Measurements from ENCODE around the gene ADTRP. TPM values are rescaled to one million over a fixed set of nuclear protein-coding genes. Genes with fewer than 3 reads are reported as not detected.

Gene ADTRP
- total and polyA plus RNA-seq, 2 of the 13 experiments (the other 11 are each of a cell fraction or from before 2014, with no cell fraction given), result not detected

- no peaks in the 10 kb centered on the region for H3K9me3 ChIP-seq (ENCODE audit: low read length)
- no peaks in the 10 kb centered on the region for H4K20me1 ChIP-seq (ENCODE audit: insufficient read depth, low read length)
- peak; percentile 29 for DNase-seq (ENCODE audit: low spot score)
- no peak for FAIRE-seq
- no peak overlapping the region for H3K4me3 ChIP-seq (replicated peaks in 1 of 3; ENCODE audit: insufficient read depth in 1 of 3, low read depth in 2 of 3, low read length in 3 of 3)
- intact Hi-C loops (cut with micrococcal nuclease; ENCODE audit: unreplicated experiment), result no loop called here
- POLR2A ChIA-PET, result no interaction called here
- H3K27me3 ChIP-seq (ENCODE audit: control insufficient read depth in 1 of 2, insufficient read depth in 2 of 2, low read length in 2 of 2), result no peaks in the 10 kb centered on the region; a peak in 1 of 5 replicates
- CTCF ChIA-PET (ENCODE audit: low intra/inter-chr PET ratio, low total read pairs), result no interaction called here
- H3K27ac ChIP-seq (ENCODE audit: extremely low read length, insufficient read depth, low read length), result no peak overlapping the region
- ATAC-seq, result peak; percentile 70
- peaks cover 15% of the 10 kb centered on the region for H3K4me1 ChIP-seq (ENCODE audit: insufficient read depth, low read length)
- no TSS peak for BruUV-seq (replicated peaks)
- in situ Hi-C loops (cut with HindIII; ENCODE audit: extremely low pct_ligation_motif_present, low pct_unique_long_range_greater_than_20kb), result no loop called here
- no peak overlapping the region for H3K9ac ChIP-seq (ENCODE audit: insufficient read depth, low read depth, low read length)
- H3K36me3 ChIP-seq (replicated peaks in 1 of 2; ENCODE audit: control insufficient read depth in 1 of 2, insufficient read depth in 2 of 2, low read length in 2 of 2), result no peaks in the 10 kb centered on the region
- H2AFZ ChIP-seq (ENCODE audit: low read length), result no peak overlapping the region
- no peaks in the 10 kb centered on the region for H3K79me2 ChIP-seq (ENCODE audit: insufficient read depth, low read length)
- peak overlapping the region; percentile 38 for H3K4me2 ChIP-seq (ENCODE audit: low read depth, low read length)
- WGBS (ENCODE audit: low lambda C conversion rate), result 7% methylated on average over 4 of the region's 4 CpGs
- TF ChIP-seq ZBTB21 (CRISPR knock-in tag; IDR thresholded peaks at IDR 0.05) (peak; percentile 55; the same call in 1 of the 2 replicates), TFAP4 (IDR thresholded peaks at IDR 0.05; ENCODE audit: borderline replicate concordance, low read depth) (peak; percentile 63; the same call in 1 of the 2 replicates), CEBPG (CRISPR knock-in tag; IDR thresholded peaks at IDR 0.05) (peak; percentile 48), ZNF235 (CRISPR knock-in tag; IDR thresholded peaks at IDR 0.05; ENCODE audit: borderline replicate concordance) (no peak), FOXK1 (CRISPR knock-in tag; IDR thresholded peaks at IDR 0.05; ENCODE audit: borderline replicate concordance, low read depth) (0 out of 2 replicates have a peak, but pooled peaks have one; percentile 14), HDAC2 (CRISPR knock-in tag; IDR thresholded peaks at IDR 0.05) (0 out of 2 replicates have a peak, but pooled peaks have one; percentile 10), GATAD2A (CRISPR knock-in tag; IDR thresholded peaks at IDR 0.05) (0 out of 2 replicates have a peak, but pooled peaks have one; percentile 15), FOXJ3 (CRISPR knock-in tag; IDR thresholded peaks at IDR 0.05; ENCODE audit: borderline replicate concordance) (no peak), CEBPB (IDR thresholded peaks at IDR 0.05; ENCODE audit: borderline replicate concordance, low read depth, low read length) (peak; percentile 35; the same call in 1 of the 2 replicates), FOXM1 (CRISPR knock-in tag; IDR thresholded peaks at IDR 0.05) (no peak), ZBTB8A (CRISPR knock-in tag; IDR thresholded peaks at IDR 0.05; ENCODE audit: borderline replicate concordance, low read depth) (no peak), FOXA3 (CRISPR knock-in tag; IDR thresholded peaks at IDR 0.05) (peak; percentile 58; the same call in 1 of the 2 replicates), FOXA1 (IDR thresholded peaks at IDR 0.05) (no peak), FOXA1 (CRISPR knock-in tag; IDR thresholded peaks at IDR 0.05) (peak; percentile 54; the same call in 1 of the 2 replicates), ZHX1 (CRISPR knock-in tag; IDR thresholded peaks at IDR 0.05; ENCODE audit: low read depth) (0 out of 2 replicates have a peak, but pooled peaks have one; percentile 24), ZNF644 (CRISPR knock-in tag; IDR thresholded peaks at IDR 0.05; ENCODE audit: low read depth) (peak; percentile 73)
Observed at GRCh38 chr6:11795403-11795802, 16.8 kb upstream of the ADTRP start.

All from HepG2 (cell line).